ENCODE data around the gene TNNI3K. TPM values are rescaled to one million over a fixed set of nuclear protein-coding genes. Genes with fewer than 3 reads are reported as not detected.

TNNI3K gene
- total RNA-seq, 1 experiment from 2014 or later = not detected

DNA sequence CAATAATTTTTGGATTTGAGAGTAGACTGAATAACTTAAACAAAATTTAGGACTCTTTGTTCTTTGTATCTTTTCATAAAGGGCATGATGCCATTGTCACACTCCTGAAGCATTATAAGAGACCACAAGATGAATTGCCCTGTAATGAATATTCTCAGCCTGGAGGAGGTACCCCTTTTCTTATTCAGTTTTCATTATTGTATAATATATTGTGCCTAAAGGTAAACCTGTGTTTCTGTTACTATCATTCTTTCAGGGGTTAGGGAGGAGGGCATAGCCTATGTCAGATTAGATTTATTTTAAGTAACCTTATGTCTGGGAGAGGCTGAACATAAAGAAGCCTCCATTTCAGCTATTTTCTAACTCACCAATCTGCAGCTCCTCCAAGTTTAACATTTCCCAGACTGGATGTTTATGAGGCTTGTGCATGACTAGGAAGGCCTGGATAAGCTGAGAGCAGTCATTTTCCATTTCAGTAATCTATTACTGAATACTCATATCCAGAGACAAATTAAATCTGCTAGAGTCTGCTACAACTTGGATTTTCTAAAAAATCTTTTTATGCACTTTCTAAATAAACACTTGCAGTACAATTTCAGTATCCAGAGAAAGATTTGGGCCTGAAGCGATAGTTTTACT lies 132.1 kb downstream of the TNNI3K start:
- no peak overlapping the region for H3K4me2 ChIP-seq (ENCODE audit: low read length)
- CTCF ChIA-PET = no interaction called here
- H2AFZ ChIP-seq (ENCODE audit: low read length) = no peak overlapping the region
- H3K27ac ChIP-seq (ENCODE audit: low read length) = no peak overlapping the region
- no peaks in the 10 kb centered on the region for H3K9me2 ChIP-seq (replicated peaks; ENCODE audit: low read length)
- H3K4me3 ChIP-seq (ENCODE audit: low read length) = no peak overlapping the region
- ATAC-seq (no peak), DNase-seq (no peak)
- intact Hi-C loops (cut with micrococcal nuclease) = no loop called here
- H3K27me3 ChIP-seq (ENCODE audit: low read length) = no peaks in the 10 kb centered on the region
- POLR2A ChIA-PET (ENCODE audit: unreplicated experiment) = interaction anchor here (0.5 kb wide), 3 partner anchors 11 to 61 kb away, joined by 3 to 8 read pairs (median 4); no protein-coding TSS in a partner anchor
- no peaks in the 10 kb centered on the region for H3K79me2 ChIP-seq (ENCODE audit: low read length)
- H4K20me1 ChIP-seq (ENCODE audit: low read length) = no peaks in the 10 kb centered on the region
- no peak overlapping the region for H3K9ac ChIP-seq (ENCODE audit: low read length)
- H3K36me3 ChIP-seq (ENCODE audit: low read depth, low read length) = no peaks in the 10 kb centered on the region
- TF ChIP-seq, protein P1, sequence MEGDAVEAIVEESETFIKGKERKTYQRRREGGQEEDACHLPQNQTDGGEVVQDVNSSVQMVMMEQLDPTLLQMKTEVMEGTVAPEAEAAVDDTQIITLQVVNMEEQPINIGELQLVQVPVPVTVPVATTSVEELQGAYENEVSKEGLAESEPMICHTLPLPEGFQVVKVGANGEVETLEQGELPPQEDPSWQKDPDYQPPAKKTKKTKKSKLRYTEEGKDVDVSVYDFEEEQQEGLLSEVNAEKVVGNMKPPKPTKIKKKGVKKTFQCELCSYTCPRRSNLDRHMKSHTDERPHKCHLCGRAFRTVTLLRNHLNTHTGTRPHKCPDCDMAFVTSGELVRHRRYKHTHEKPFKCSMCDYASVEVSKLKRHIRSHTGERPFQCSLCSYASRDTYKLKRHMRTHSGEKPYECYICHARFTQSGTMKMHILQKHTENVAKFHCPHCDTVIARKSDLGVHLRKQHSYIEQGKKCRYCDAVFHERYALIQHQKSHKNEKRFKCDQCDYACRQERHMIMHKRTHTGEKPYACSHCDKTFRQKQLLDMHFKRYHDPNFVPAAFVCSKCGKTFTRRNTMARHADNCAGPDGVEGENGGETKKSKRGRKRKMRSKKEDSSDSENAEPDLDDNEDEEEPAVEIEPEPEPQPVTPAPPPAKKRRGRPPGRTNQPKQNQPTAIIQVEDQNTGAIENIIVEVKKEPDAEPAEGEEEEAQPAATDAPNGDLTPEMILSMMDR (conservative IDR thresholded peaks at IDR 0.05; ENCODE audit: low read depth, low read length) = no peak
- no peaks in the 10 kb centered on the region for H3F3A ChIP-seq (ENCODE audit: low read length, unreplicated experiment)
- no peaks in the 10 kb centered on the region for H3K9me3 ChIP-seq (ENCODE audit: low read length)
- no TSS peak for BruUV-seq (replicated peaks)
- peaks cover 29% of the 10 kb centered on the region for H3K4me1 ChIP-seq (ENCODE audit: insufficient read depth, low read length)

DNA sequence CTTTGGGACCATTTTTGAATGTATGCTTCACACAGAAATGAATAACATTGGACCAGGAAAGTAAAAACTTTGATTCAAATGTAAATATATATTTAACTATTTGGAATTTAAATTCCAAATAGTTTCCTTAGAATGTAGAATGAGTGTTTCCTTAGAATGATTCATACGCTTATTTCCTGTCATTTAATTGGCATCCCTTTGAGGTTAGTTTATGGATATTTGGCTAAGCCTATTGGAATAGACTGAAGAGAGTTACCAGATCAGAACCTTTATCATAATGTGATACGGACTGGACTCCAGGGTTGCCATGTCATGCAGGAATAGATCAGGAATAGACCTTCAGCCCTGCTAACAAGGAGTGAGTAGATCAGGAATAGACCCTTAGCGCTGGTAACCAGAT lies 133.1 kb downstream of the TNNI3K start:
- Histone ChIP-seq H3K27me3 (ENCODE audit: low read length) (no peaks in the 10 kb centered on the region), H3K4me2 (ENCODE audit: low read length) (peak overlapping the region; percentile 76), H3K9ac (ENCODE audit: low read length) (no peak overlapping the region), H3K9me2 (replicated peaks; ENCODE audit: low read length) (no peaks in the 10 kb centered on the region), H3K79me2 (ENCODE audit: low read length) (no peaks in the 10 kb centered on the region), H3K36me3 (ENCODE audit: low read depth, low read length) (no peaks in the 10 kb centered on the region), H2AFZ (ENCODE audit: low read length) (no peak overlapping the region), H3K27ac (ENCODE audit: low read length) (no peak overlapping the region), H3K4me3 (ENCODE audit: low read length) (no peak overlapping the region), H3K9me3 (ENCODE audit: low read length) (no peaks in the 10 kb centered on the region), H4K20me1 (ENCODE audit: low read length) (no peaks in the 10 kb centered on the region), H3F3A (ENCODE audit: low read length, unreplicated experiment) (no peaks in the 10 kb centered on the region), H3K4me1 (ENCODE audit: insufficient read depth, low read length) (peaks cover 32% of the 10 kb centered on the region)
- peak; percentile 95 for ATAC-seq
- intact Hi-C loops (cut with micrococcal nuclease) = no loop called here
- TF ChIP-seq, protein P1 (conservative IDR thresholded peaks at IDR 0.05; ENCODE audit: low read depth, low read length) = no peak
- no peak for TF ChIP-seq EZH2 (IDR thresholded peaks at IDR 0.05; ENCODE audit: low read length, unreplicated experiment)
- TF ChIP-seq EZH2phosphoT487 (IDR thresholded peaks at IDR 0.05; ENCODE audit: borderline replicate concordance, low read length) = no peak
- POLR2A ChIA-PET (ENCODE audit: unreplicated experiment) = no interaction called here
- CTCF ChIA-PET = no interaction called here
- peak; percentile 81 for DNase-seq
- BruUV-seq (replicated peaks) = no TSS peak

DNA sequence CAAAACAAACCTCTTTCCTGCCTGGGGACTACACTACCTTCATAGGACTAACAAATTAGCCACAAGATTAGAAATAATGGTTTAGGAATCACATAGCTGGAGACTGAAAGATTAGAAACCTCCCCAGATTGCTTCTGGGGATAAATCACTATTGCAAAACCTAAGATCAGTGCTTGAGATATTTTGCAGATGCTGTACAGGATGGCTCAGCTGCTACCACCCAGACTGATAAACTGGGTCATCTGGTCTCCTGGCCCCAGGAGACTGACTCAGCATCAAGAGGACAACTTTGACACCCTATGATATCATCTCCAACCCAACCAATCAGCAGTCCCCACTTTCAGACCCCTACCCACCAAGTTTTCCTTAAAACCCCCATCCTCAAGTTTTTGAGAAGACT lies 140.2 kb downstream of the TNNI3K start:
- Histone ChIP-seq H3F3A (ENCODE audit: low read length, unreplicated experiment) (no peaks in the 10 kb centered on the region), H3K36me3 (ENCODE audit: low read depth, low read length) (no peaks in the 10 kb centered on the region), H3K27ac (ENCODE audit: low read length) (no peak overlapping the region), H3K9me2 (replicated peaks; ENCODE audit: low read length) (no peaks in the 10 kb centered on the region), H3K9me3 (ENCODE audit: low read length) (no peaks in the 10 kb centered on the region), H2AFZ (ENCODE audit: low read length) (no peak overlapping the region), H3K4me3 (ENCODE audit: low read length) (no peak overlapping the region), H3K4me1 (ENCODE audit: insufficient read depth, low read length) (peaks cover 10% of the 10 kb centered on the region; the same call in 1 of the 2 replicates), H4K20me1 (ENCODE audit: low read length) (no peaks in the 10 kb centered on the region), H3K9ac (ENCODE audit: low read length) (no peak overlapping the region), H3K79me2 (ENCODE audit: low read length) (no peaks in the 10 kb centered on the region), H3K4me2 (ENCODE audit: low read length) (no peak overlapping the region), H3K27me3 (ENCODE audit: low read length) (no peaks in the 10 kb centered on the region)
- CTCF ChIA-PET = no interaction called here
- intact Hi-C loops (cut with micrococcal nuclease) = no loop called here
- TF ChIP-seq EZH2phosphoT487 (IDR thresholded peaks at IDR 0.05; ENCODE audit: borderline replicate concordance, low read length) (no peak), EZH2 (IDR thresholded peaks at IDR 0.05; ENCODE audit: low read length, unreplicated experiment) (no peak)
- TF ChIP-seq, protein P1 (conservative IDR thresholded peaks at IDR 0.05; ENCODE audit: low read depth, low read length) = no peak
- no peak for DNase-seq
- POLR2A ChIA-PET (ENCODE audit: unreplicated experiment) = no interaction called here
- ATAC-seq = no peak
- BruUV-seq (replicated peaks) = no TSS peak
